ENCODE data around the gene TGOLN2. TPM values are rescaled to one million over a fixed set of nuclear protein-coding genes. Genes with fewer than 3 reads are reported as not detected.
A peak's percentile ranks its signal among the peaks of the same experiment; 100 is the strongest.

The TGOLN2 gene
- total and polyA plus RNA-seq, 2 of the 13 experiments (the other 11 are each of a cell fraction or from before 2014, with no cell fraction given) = 99.6 to 155 TPM

DNA sequence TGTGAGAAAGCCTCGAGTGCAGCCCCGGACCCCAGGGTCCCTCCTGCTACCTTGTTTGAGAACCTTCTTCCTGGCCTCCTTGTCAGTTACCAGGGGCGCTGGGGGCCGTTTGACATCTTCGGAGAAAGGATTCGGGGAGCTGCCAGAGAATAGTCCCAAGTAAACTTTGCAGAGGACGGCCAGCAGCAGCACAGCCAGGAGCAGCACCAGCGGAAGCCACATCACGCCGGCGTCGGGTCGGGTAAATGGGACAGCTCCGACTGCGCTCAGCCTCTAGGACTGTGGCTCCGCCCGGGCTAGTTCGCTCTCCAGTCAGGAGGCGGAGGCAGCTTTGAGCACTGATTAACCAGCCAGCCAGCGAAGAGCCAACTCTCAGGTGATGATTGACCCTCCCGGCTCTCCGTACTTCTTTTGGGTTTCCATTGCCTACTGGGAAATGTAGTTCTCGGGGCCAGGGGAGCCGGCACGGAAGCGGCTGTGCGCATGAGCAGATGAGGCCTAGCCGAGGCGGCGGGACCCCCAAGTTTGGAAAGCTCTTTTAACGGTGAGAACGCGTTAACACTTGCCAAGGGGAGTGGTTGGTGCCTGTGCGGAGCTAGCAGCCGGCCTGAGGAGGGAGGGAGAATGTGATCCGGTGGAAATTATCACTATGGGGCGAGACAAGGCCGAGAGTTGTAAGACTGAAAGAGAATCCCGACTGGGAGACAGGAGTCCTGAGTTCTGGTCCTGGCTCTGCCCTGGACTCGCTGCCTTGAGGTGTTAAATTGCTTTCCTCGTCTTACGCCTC lies 26.7 kb upstream of the TGOLN2 start, which contains the start of the genes ELMOD3 and RETSAT (continued):
- TF ChIP-seq, protein P1, sequence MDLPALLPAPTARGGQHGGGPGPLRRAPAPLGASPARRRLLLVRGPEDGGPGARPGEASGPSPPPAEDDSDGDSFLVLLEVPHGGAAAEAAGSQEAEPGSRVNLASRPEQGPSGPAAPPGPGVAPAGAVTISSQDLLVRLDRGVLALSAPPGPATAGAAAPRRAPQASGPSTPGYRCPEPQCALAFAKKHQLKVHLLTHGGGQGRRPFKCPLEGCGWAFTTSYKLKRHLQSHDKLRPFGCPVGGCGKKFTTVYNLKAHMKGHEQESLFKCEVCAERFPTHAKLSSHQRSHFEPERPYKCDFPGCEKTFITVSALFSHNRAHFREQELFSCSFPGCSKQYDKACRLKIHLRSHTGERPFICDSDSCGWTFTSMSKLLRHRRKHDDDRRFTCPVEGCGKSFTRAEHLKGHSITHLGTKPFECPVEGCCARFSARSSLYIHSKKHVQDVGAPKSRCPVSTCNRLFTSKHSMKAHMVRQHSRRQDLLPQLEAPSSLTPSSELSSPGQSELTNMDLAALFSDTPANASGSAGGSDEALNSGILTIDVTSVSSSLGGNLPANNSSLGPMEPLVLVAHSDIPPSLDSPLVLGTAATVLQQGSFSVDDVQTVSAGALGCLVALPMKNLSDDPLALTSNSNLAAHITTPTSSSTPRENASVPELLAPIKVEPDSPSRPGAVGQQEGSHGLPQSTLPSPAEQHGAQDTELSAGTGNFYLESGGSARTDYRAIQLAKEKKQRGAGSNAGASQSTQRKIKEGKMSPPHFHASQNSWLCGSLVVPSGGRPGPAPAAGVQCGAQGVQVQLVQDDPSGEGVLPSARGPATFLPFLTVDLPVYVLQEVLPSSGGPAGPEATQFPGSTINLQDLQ (CRISPR knock-in tag; IDR thresholded peaks at IDR 0.05) = peak; percentile 89; the same call in 1 of the 2 replicates
- TF ChIP-seq EZH2 (conservative IDR thresholded peaks at IDR 0.05; ENCODE audit: low read depth, low read length) = no peak
- TF ChIP-seq NFIB (CRISPR knock-in tag; IDR thresholded peaks at IDR 0.05; ENCODE audit: borderline replicate concordance) = no peak
- peak; percentile 89 for TF ChIP-seq RFXAP (CRISPR knock-in tag; IDR thresholded peaks at IDR 0.05; ENCODE audit: borderline replicate concordance)
- TF ChIP-seq, protein P2, sequence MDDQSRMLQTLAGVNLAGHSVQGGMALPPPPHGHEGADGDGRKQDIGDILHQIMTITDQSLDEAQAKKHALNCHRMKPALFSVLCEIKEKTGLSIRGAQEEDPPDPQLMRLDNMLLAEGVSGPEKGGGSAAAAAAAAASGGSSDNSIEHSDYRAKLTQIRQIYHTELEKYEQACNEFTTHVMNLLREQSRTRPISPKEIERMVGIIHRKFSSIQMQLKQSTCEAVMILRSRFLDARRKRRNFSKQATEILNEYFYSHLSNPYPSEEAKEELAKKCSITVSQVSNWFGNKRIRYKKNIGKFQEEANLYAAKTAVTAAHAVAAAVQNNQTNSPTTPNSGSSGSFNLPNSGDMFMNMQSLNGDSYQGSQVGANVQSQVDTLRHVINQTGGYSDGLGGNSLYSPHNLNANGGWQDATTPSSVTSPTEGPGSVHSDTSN (CRISPR knock-in tag; IDR thresholded peaks at IDR 0.05; ENCODE audit: borderline replicate concordance) = peak; percentile 69; the same call in 1 of the 2 replicates
- peak; percentile 93 for TF ChIP-seq ZNF629 (CRISPR knock-in tag; conservative IDR thresholded peaks at IDR 0.05)
- TF ChIP-seq SP4 (CRISPR knock-in tag; IDR thresholded peaks at IDR 0.05) = peak; percentile 72; the same call in 1 of the 2 replicates
- peak; percentile 95 for TF ChIP-seq CREM (IDR thresholded peaks at IDR 0.05)
- TF ChIP-seq CREM (CRISPR knock-in tag; IDR thresholded peaks at IDR 0.05) = no peak
- peak; percentile 58 for TF ChIP-seq KLF9 (CRISPR knock-in tag; IDR thresholded peaks at IDR 0.05; ENCODE audit: low read depth)
- peak; percentile 94 for TF ChIP-seq XRCC5 (optimal IDR thresholded peaks at IDR 0.05; ENCODE audit: low read length)
- no peak for TF ChIP-seq ZNF530 (CRISPR knock-in tag; IDR thresholded peaks at IDR 0.05; ENCODE audit: low read depth)
- TF ChIP-seq REL (CRISPR knock-in tag; conservative IDR thresholded peaks at IDR 0.05) = no peak
- TF ChIP-seq, protein P3, sequence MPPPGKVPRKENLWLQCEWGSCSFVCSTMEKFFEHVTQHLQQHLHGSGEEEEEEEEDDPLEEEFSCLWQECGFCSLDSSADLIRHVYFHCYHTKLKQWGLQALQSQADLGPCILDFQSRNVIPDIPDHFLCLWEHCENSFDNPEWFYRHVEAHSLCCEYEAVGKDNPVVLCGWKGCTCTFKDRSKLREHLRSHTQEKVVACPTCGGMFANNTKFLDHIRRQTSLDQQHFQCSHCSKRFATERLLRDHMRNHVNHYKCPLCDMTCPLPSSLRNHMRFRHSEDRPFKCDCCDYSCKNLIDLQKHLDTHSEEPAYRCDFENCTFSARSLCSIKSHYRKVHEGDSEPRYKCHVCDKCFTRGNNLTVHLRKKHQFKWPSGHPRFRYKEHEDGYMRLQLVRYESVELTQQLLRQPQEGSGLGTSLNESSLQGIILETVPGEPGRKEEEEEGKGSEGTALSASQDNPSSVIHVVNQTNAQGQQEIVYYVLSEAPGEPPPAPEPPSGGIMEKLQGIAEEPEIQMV (CRISPR knock-in tag; IDR thresholded peaks at IDR 0.05; ENCODE audit: low read depth) = peak; percentile 89; the same call in 1 of the 2 replicates
- TF ChIP-seq NCOA5 (CRISPR knock-in tag; IDR thresholded peaks at IDR 0.05) = no peak
- TF ChIP-seq EED (CRISPR knock-in tag; IDR thresholded peaks at IDR 0.05) = peak; percentile 91
- TF ChIP-seq ZNF780A (CRISPR knock-in tag; IDR thresholded peaks at IDR 0.05) = no peak; the same call in 1 of the 2 replicates
- no peak for TF ChIP-seq ZNF75D (CRISPR knock-in tag; IDR thresholded peaks at IDR 0.05; ENCODE audit: borderline replicate concordance)
- peak; percentile 48 to 95; a peak in 2 of 4 replicates for TF ChIP-seq KLF16 (CRISPR knock-in tag; IDR thresholded peaks at IDR 0.05)
- TF ChIP-seq, protein P4, sequence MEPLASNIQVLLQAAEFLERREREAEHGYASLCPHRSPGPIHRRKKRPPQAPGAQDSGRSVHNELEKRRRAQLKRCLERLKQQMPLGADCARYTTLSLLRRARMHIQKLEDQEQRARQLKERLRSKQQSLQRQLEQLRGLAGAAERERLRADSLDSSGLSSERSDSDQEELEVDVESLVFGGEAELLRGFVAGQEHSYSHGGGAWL (CRISPR knock-in tag; IDR thresholded peaks at IDR 0.05) = peak; percentile 75
- TF ChIP-seq, protein P5, sequence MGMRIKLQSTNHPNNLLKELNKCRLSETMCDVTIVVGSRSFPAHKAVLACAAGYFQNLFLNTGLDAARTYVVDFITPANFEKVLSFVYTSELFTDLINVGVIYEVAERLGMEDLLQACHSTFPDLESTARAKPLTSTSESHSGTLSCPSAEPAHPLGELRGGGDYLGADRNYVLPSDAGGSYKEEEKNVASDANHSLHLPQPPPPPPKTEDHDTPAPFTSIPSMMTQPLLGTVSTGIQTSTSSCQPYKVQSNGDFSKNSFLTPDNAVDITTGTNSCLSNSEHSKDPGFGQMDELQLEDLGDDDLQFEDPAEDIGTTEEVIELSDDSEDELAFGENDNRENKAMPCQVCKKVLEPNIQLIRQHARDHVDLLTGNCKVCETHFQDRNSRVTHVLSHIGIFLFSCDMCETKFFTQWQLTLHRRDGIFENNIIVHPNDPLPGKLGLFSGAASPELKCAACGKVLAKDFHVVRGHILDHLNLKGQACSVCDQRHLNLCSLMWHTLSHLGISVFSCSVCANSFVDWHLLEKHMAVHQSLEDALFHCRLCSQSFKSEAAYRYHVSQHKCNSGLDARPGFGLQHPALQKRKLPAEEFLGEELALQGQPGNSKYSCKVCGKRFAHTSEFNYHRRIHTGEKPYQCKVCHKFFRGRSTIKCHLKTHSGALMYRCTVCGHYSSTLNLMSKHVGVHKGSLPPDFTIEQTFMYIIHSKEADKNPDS (CRISPR knock-in tag; IDR thresholded peaks at IDR 0.05) = peak; percentile 8; the same call in 1 of the 2 replicates
- peak; percentile 91 for TF ChIP-seq SMAD3 (CRISPR knock-in tag; IDR thresholded peaks at IDR 0.05)

Data from HepG2 (cell line).